ENCODE measurements around the gene DIP2C. TPM values are rescaled to one million over a fixed set of nuclear protein-coding genes. Genes with fewer than 3 reads are reported as not detected.
"Not testable (repeated sequence)": the region's sequence is repeated elsewhere in the genome, so short reads cannot be mapped to it uniquely, and the experiment has no call there.

DIP2C gene
- total and polyA plus RNA-seq, 8 donors = 2.4 to 40.1 (median 21.0) TPM

- no peaks in the 10 kb centered on the region for H3K27me3 ChIP-seq
- intact Hi-C loops (cut with DNase I; ENCODE audit: low total_unique reads) = no loop called here
- TF ChIP-seq POLR2A (IDR thresholded peaks at IDR 0.05) (no peak), POLR2AphosphoS5 (IDR thresholded peaks at IDR 0.05) (no peak), EP300 (IDR thresholded peaks at IDR 0.05) (no peak), CTCF (IDR thresholded peaks at IDR 0.05) (no peak)
- H3K9me3 ChIP-seq = no peaks in the 10 kb centered on the region
- peak overlapping the region in 1 of 5 donors; percentile 75 for H3K27ac ChIP-seq
- no peak for DNase-seq
- peaks cover 0 to 19% (median 7%) of the 10 kb centered on the region in 4 donors for H3K4me1 ChIP-seq
- H3K36me3 ChIP-seq = peaks cover 2 to 18% (median 10%) of the 10 kb centered on the region in 4 donors
- H3K4me3 ChIP-seq = no peak overlapping the region
- 78 to 94% (median 90%) methylated on average over 7 of the region's 7 CpGs for WGBS, 5 donors
Measured at GRCh38 chr10:395665-396064, 293.8 kb downstream of the DIP2C start.

- peak overlapping the region in 4 of 5 donors; percentile 14 to 75 (median 54) for H3K27ac ChIP-seq
Measured at GRCh38 chr10:394439-395101, 294.9 kb downstream of the DIP2C start.

GRCh38 chr10:393787-394438, 295.6 kb downstream of the DIP2C start:
- Histone ChIP-seq H3K4me3 (no peak overlapping the region), H3K27ac (peak overlapping the region in 2 of 5 donors; percentile 75), H3K4me1 (peaks cover 0 to 19% (median 7%) of the 10 kb centered on the region in 4 donors), H3K27me3 (no peaks in the 10 kb centered on the region), H3K9me3 (no peaks in the 10 kb centered on the region), H3K36me3 (peaks cover 15 to 23% (median 21%) of the 10 kb centered on the region in 4 donors)
- TF ChIP-seq POLR2AphosphoS5 (IDR thresholded peaks at IDR 0.05) = no peak
- TF ChIP-seq POLR2A (IDR thresholded peaks at IDR 0.05) = no peak
- TF ChIP-seq EP300 (IDR thresholded peaks at IDR 0.05) = no peak
- TF ChIP-seq CTCF (IDR thresholded peaks at IDR 0.05) = no peak
- DNase-seq = no peak
- intact Hi-C loops (cut with DNase I; ENCODE audit: low total_unique reads) = no loop called here
- WGBS, 5 donors = 79 to 94% (median 91%) methylated on average over 13 to 14 of the region's 14 CpGs

More at GRCh38 chr10:394439-395101, 294.9 kb downstream of the DIP2C start:
- peak in 1 of 2 donors; percentile 60 for DNase-seq
- intact Hi-C loops (cut with DNase I; ENCODE audit: low total_unique reads); H3K9me3 ChIP-seq; H3K4me3 ChIP-seq; H3K27me3 ChIP-seq: not testable (repeated sequence)
- H3K36me3 ChIP-seq = peaks cover 12 to 23% (median 18%) of the 10 kb centered on the region in 4 donors
- 75 to 85% (median 81%) methylated on average over 20 to 21 of the region's 21 CpGs for WGBS, 5 donors
- peaks cover 0 to 19% (median 7%) of the 10 kb centered on the region in 4 donors for H3K4me1 ChIP-seq

GRCh38 chr10:393106-393745, 296.2 kb downstream of the DIP2C start:
- H3K4me3 ChIP-seq = no peak overlapping the region
- DNase-seq = no peak
- H3K27me3 ChIP-seq = no peaks in the 10 kb centered on the region
- WGBS, 5 donors = 89 to 98% (median 95%) methylated on average over 12 to 13 of the region's 13 CpGs
- H3K4me1 ChIP-seq = peaks cover 0 to 19% (median 7%) of the 10 kb centered on the region in 4 donors
- H3K9me3 ChIP-seq = no peaks in the 10 kb centered on the region
- no peak overlapping the region for H3K27ac ChIP-seq
- intact Hi-C loops (cut with DNase I; ENCODE audit: low total_unique reads) = no loop called here
- H3K36me3 ChIP-seq = peaks cover 15 to 27% (median 25%) of the 10 kb centered on the region in 4 donors
- no peak for TF ChIP-seq POLR2AphosphoS5 (IDR thresholded peaks at IDR 0.05)

GRCh38 chr10:392705-393037, 296.8 kb downstream of the DIP2C start:
- intact Hi-C loops (cut with DNase I; ENCODE audit: low total_unique reads) = no loop called here
- TF ChIP-seq CTCF (IDR thresholded peaks at IDR 0.05) (no peak), POLR2AphosphoS5 (IDR thresholded peaks at IDR 0.05) (no peak), POLR2A (IDR thresholded peaks at IDR 0.05) (no peak), EP300 (IDR thresholded peaks at IDR 0.05) (no peak)
- no peak for DNase-seq
- no peak overlapping the region for H3K27ac ChIP-seq
- WGBS, 5 donors = 85 to 97% (median 92%) methylated on average over 21 of the region's 21 CpGs
- H3K4me3 ChIP-seq = no peak overlapping the region
- no peaks in the 10 kb centered on the region for H3K27me3 ChIP-seq
- H3K4me1 ChIP-seq = peaks cover 0 to 19% (median 7%) of the 10 kb centered on the region in 4 donors
- peaks cover 15 to 33% (median 30%) of the 10 kb centered on the region in 4 donors for H3K36me3 ChIP-seq
- H3K9me3 ChIP-seq = no peaks in the 10 kb centered on the region

All from stomach (tissue), 9 donors.